ENCODE data around the gene EVI2A. TPM values are rescaled to one million over a fixed set of nuclear protein-coding genes. Genes with fewer than 3 reads are reported as not detected.

Gene EVI2A
- total and polyA plus RNA-seq, 4 donors = 20.4 to 58.7 (median 34.5) TPM

DNA sequence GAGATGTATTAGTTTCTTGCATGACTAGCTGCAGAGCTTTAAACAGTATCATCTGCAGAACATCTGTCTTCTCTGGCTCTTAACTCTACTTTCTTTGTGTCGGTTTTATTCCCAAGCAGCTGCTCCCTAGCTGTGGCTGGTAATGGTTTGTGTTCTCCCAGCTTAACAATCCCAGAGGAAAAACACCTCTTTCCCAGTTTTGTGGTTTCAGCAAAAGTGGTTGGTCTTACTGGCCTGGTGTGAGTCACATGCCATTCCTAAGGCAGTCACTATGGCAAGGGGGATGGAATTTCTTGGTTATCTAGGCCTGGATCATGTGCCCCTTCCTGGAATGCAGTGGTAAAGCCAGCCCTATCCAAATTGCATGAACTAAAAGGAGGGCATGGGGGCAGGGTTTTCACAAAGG is 51.8 kb downstream of the EVI2A start:
- no CpG with 5 or more reads among the region's 1 CpG for WGBS (ENCODE audit: insufficient coverage)
- Histone ChIP-seq H3K27ac (ENCODE audit: low read depth, low read length) (no peak overlapping the region), H3K9me3 (ENCODE audit: control insufficient read depth, insufficient read depth, low read length) (no peaks in the 10 kb centered on the region), H3K36me3 (ENCODE audit: control insufficient read depth, insufficient read depth, low read length) (peaks cover 17% of the 10 kb centered on the region), H3K4me3 (ENCODE audit: low read depth, low read length) (no peak overlapping the region), H3K4me1 (ENCODE audit: control insufficient read depth, insufficient read depth, low read length) (no peaks in the 10 kb centered on the region), H3K27me3 (ENCODE audit: control insufficient read depth, insufficient read depth, low read length) (no peaks in the 10 kb centered on the region)
- peak in 2 of 6 donors; percentile 22 to 58 for DNase-seq (ENCODE audit: low read depth in 4 of 6, low spot score in 6 of 6)

DNA sequence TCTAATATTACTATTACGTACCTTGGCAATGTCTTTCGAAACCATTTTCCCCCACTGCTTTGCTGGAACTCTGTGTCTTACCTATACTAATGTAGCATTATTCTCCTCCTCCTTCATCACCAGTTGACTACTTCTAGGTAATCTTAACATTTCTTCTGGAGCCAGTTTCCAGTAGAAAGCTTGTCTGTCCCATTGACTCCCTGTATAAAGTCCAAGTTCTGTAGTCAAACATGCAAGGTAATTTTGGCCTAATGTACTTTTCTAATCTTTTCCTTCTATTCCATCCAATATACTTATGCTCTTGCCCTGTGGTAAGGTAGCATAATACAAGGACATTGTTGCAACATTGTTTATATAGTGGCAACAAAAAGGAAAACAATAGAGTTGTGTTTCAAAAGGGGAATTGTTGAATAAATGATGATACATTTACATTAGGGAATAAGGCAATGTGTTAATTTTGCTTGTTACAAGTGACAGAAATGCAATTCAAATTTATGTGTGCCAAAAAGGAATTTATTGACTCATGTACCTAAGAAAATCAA is 52.3 kb downstream of the EVI2A start:
- no CpG with 5 or more reads among the region's 2 CpGs for whole genome bisulfite sequencing (ENCODE audit: insufficient coverage)

More for the DNA sequence above, 52.3 kb downstream of the EVI2A start:
- Histone ChIP-seq H3K27ac (ENCODE audit: low read depth, low read length) (no peak overlapping the region), H3K27me3 (ENCODE audit: control insufficient read depth, insufficient read depth, low read length) (no peaks in the 10 kb centered on the region), H3K4me1 (ENCODE audit: control insufficient read depth, insufficient read depth, low read length) (no peaks in the 10 kb centered on the region), H3K4me3 (ENCODE audit: low read depth, low read length) (no peak overlapping the region), H3K9me3 (ENCODE audit: control insufficient read depth, insufficient read depth, low read length) (no peaks in the 10 kb centered on the region), H3K36me3 (ENCODE audit: control insufficient read depth, insufficient read depth, low read length) (peaks cover 17% of the 10 kb centered on the region)
- DNase-seq (ENCODE audit: low read depth in 4 of 6, low spot score in 6 of 6) = no peak

Other genes with a start within 250 kb of the EVI2A start
- gene NF1, start 226.6 kb downstream of the EVI2A start, total RNA-seq = 100 to 1,000 TPM in 1 of 2 donors, 10 to 100 TPM in 1; 53.8 to 140 TPM
- gene NF1, start 226.6 kb downstream of the EVI2A start, polyA plus RNA-seq (ENCODE audit: insufficient read length in 2 of 2) = 10 to 100 TPM; 41.1 to 56.1 TPM
- gene OMG, start 24.4 kb downstream of the EVI2A start, total RNA-seq = 10 to 100 TPM; 29.9 to 62.6 TPM
- gene OMG, start 24.4 kb downstream of the EVI2A start, polyA plus RNA-seq (ENCODE audit: insufficient read length in 2 of 2) = 10 to 100 TPM; 74.4 to 89.9 TPM
- 1 to 10 TPM; 2.0 to 6.3 TPM for gene EVI2B, start 7.6 kb downstream of the EVI2A start, total RNA-seq
- gene EVI2B, start 7.6 kb downstream of the EVI2A start, polyA plus RNA-seq (ENCODE audit: insufficient read length in 2 of 2) = 1 to 10 TPM; 4.5 to 8.1 TPM
- 10 to 100 TPM; 15.3 to 35.1 TPM for gene RAB11FIP4, start 70.1 kb upstream of the EVI2A start, total RNA-seq
- gene RAB11FIP4, start 70.1 kb upstream of the EVI2A start, polyA plus RNA-seq (ENCODE audit: insufficient read length in 2 of 2) = 10 to 100 TPM; 45.1 to 50.5 TPM